ENCODE results near the gene CISD3.

GRCh38 chr17:38738007-38738662 is 8.0 kb downstream of the CISD3 start:
- TF ChIP-seq EZH2phosphoT487 (IDR thresholded peaks at IDR 0.05; ENCODE audit: insufficient read depth, low read depth) (no peak), EZH2 (IDR thresholded peaks at IDR 0.05; ENCODE audit: insufficient read depth, poor library complexity, severe bottlenecking) (no peak)

All from GM23248 (cell line).